ENCODE measurements around the gene SIRT6.

- TF ChIP-seq ZNF138 (CRISPR knock-in tag; conservative IDR thresholded peaks at IDR 0.05) (no peak), ETV6 (CRISPR knock-in tag; IDR thresholded peaks at IDR 0.05) (no peak), NR3C1 (CRISPR knock-in tag; conservative IDR thresholded peaks at IDR 0.05; ENCODE audit: low read depth) (no peak), CTCF (IDR thresholded peaks at IDR 0.05) (no peak), FOXK1 (CRISPR knock-in tag; IDR thresholded peaks at IDR 0.05) (no peak), ZNF532 (CRISPR knock-in tag; IDR thresholded peaks at IDR 0.05; ENCODE audit: borderline replicate concordance) (no peak), ATF2 (CRISPR knock-in tag; IDR thresholded peaks at IDR 0.05; ENCODE audit: borderline replicate concordance, low read depth) (no peak), FOXP4 (CRISPR knock-in tag; IDR thresholded peaks at IDR 0.05) (no peak), JUN (CRISPR knock-in tag; IDR thresholded peaks at IDR 0.05) (no peak)
Measured at GRCh38 chr19:4134351-4134750, 48.0 kb downstream of the SIRT6 start.

All from WTC11 (cell line).